K562 (cell line): ENCODE measurements around the gene PDE1C. TPM values are rescaled to one million over a fixed set of nuclear protein-coding genes. Genes with fewer than 3 reads are reported as not detected.

Source experiments
- ATAC-seq: fragments of 200-7000 bp; cut with Tn5 transposase; 3 replicates; pipeline ENCODE4 v1.9.1; 2020; ENCODE audit warnings: moderate library complexity
- BruUV-seq: library from RNA; stranded (reverse); fragments of 400-500 nt; replicated peaks from 2 replicates; lab custom pipeline; 2021; lab: Mats Ljungman, UMichigan
- CTCF ChIA-PET: fragments of 300-600 bp; formaldehyde crosslinking; extraction: SDS; loops from one replicate; lab custom pipeline; 2021; ENCODE audit warnings: low intra/inter-chr PET ratio; lab: Yijun Ruan, JAX
- POLR2A ChIA-PET: fragments of 300-600, 350-650 bp; sonication (Branson Sonifier 250); formaldehyde crosslinking; extraction: SDS; loops from one replicate; lab custom pipeline; 2021; ENCODE audit warnings: antibody characterized with exemption, inconsistent platforms; lab: Yijun Ruan, JAX
- DNase-seq, 4 experiments: peaks; one replicate each; pipeline versions ENCODE4 v3.0.0 to v3.0.0-alpha.2; 2011 to 2018; ENCODE audit warnings: low spot score in 3 of 4, mixed read lengths in 3 of 4; ENCODE audit errors: extremely low read depth in 1 of 4
- FAIRE-seq: peaks from 2 replicates; lab custom pipeline; 2011; peaks lifted over from hg19 to GRCh38; lab: Jason Lieb, UNC
- H2AFZ ChIP-seq: 2 replicates; pipeline ENCODE4 v1.6.0; 2011; ENCODE audit warnings: low read depth, low read length, control low read depth, inconsistent platforms
- H3K27ac ChIP-seq: fragments of 200-600 bp; 3 replicates; pipeline ENCODE4 v1.8.0; 2011; ENCODE audit warnings: low read depth, mild to moderate bottlenecking, control low read depth, inconsistent platforms, low read length, moderate library complexity, mixed read lengths; ENCODE audit errors: extremely low read depth
- H3K27me3 ChIP-seq, 2 experiments: fragments of 300-600 bp in 1 of 2; 2 replicates in 1 of 2; 3 replicates in 1 of 2; pipeline versions ENCODE4 v1.6.0 to v1.8.0; 2011; ENCODE audit warnings: inconsistent platforms in 2 of 2, low read length in 2 of 2, mild to moderate bottlenecking in 1 of 2, mixed read lengths in 1 of 2, moderate library complexity in 1 of 2; ENCODE audit not compliant: control insufficient read depth in 2 of 2, insufficient read depth in 2 of 2
- H3K36me3 ChIP-seq: fragments of 300-600 bp; 3 replicates; pipeline ENCODE4 v1.8.0; 2011; ENCODE audit warnings: mild to moderate bottlenecking, low read length, inconsistent platforms; ENCODE audit not compliant: control insufficient read depth, insufficient read depth
- H3K4me1 ChIP-seq, 2 experiments: fragments of 200-600 bp in 1 of 2; replicated peaks in 1 of 2; 2 replicates in 1 of 2; 3 replicates in 1 of 2; pipeline versions ENCODE4 v1.5.1 to v1.8.0; 2011; ENCODE audit warnings: inconsistent platforms in 2 of 2, low read length in 2 of 2, mild to moderate bottlenecking in 1 of 2, mixed read lengths in 1 of 2, moderate library complexity in 1 of 2; ENCODE audit not compliant: control insufficient read depth in 2 of 2, insufficient read depth in 2 of 2
- H3K4me2 ChIP-seq: 2 replicates; pipeline ENCODE4 v1.6.1; 2011; ENCODE audit warnings: low read length, control low read depth, inconsistent platforms, mixed read lengths; ENCODE audit not compliant: insufficient read depth
- H3K4me3 ChIP-seq: fragments of 200-600 bp; sonication (generic), shearing (Covaris generic); 2 replicates; pipeline ENCODE4 v1.5.1; 2016; ENCODE audit warnings: control low read depth, inconsistent platforms
- H3K79me2 ChIP-seq: fragments of 200-600 bp; 3 replicates; pipeline ENCODE4 v1.8.0; 2011; ENCODE audit warnings: low read length, inconsistent platforms; ENCODE audit not compliant: control insufficient read depth, insufficient read depth
- H3K9ac ChIP-seq, 2 experiments: 2 replicates each; pipeline versions ENCODE4 v1.6.0 to v1.6.1; 2011; ENCODE audit warnings: low read depth in 2 of 2, low read length in 2 of 2, control low read depth in 1 of 2, inconsistent platforms in 1 of 2, mild to moderate bottlenecking in 1 of 2, mixed read lengths in 1 of 2; ENCODE audit not compliant: insufficient read depth in 1 of 2
- H3K9me1 ChIP-seq: one replicate; pipeline ENCODE4 v1.6.0; 2011; ENCODE audit warnings: inconsistent platforms, mild to moderate bottlenecking, low read length, moderate library complexity; ENCODE audit not compliant: control insufficient read depth, insufficient read depth
- H3K9me3 ChIP-seq: replicated peaks from 2 replicates; pipeline ENCODE4 v1.5.1; 2011; ENCODE audit warnings: low read depth, low read length, inconsistent platforms; ENCODE audit not compliant: control insufficient read depth, insufficient read depth
- H4K20me1 ChIP-seq: replicated peaks from 2 replicates; pipeline ENCODE4 v1.6.1; 2011; ENCODE audit warnings: low read length, inconsistent platforms, mixed read lengths; ENCODE audit not compliant: control insufficient read depth, insufficient read depth
- ARNT ChIP-seq, 2 experiments: fragments of 450-650 bp; IDR thresholded peaks; 2 replicates each; pipeline ENCODE4 v1.6.1; 2016; ENCODE audit warnings: mild to moderate bottlenecking in 1 of 2
- CBX1 ChIP-seq: sonication (generic); IDR thresholded peaks from 2 replicates; pipeline ENCODE4 v1.6.1; 2016; ENCODE audit warnings: antibody characterized with exemption, low read depth, mild to moderate bottlenecking
- CHCHD3 ChIP-seq: fragments of 250-450 bp; sonication (Bioruptor Pico); IDR thresholded peaks from 2 replicates; pipeline ENCODE4 v2.1.2; 2022; ENCODE audit warnings: mild to moderate bottlenecking
- CREM ChIP-seq: IDR thresholded peaks from 2 replicates; pipeline ENCODE4 v1.6.1; 2014; ENCODE audit warnings: antibody characterized with exemption, low read depth
- FOXM1 ChIP-seq, 2 experiments: fragments of 450-650 bp in 1 of 2; sonication (generic) in 1 of 2; formaldehyde crosslinking in 1 of 2; IDR thresholded peaks; 2 replicates each; pipeline versions ENCODE4 v1.6.1 to v1.9.0; 2017 to 2022; ENCODE audit warnings: low read depth in 2 of 2, mild to moderate bottlenecking in 2 of 2, missing genetic modification reagents in 1 of 2, moderate library complexity in 1 of 2
- HMG20B ChIP-seq: fragments of 250-450 bp; sonication (Bioruptor Pico); IDR thresholded peaks from 2 replicates; pipeline ENCODE4 v1.5.0; 2021; ENCODE audit warnings: mild to moderate bottlenecking
- MBD1 ChIP-seq: fragments of 250-450 bp; sonication (Bioruptor Pico); IDR thresholded peaks from 2 replicates; pipeline ENCODE4 v1.8.0; 2022; ENCODE audit warnings: inconsistent platforms
- MED1 ChIP-seq: sonication (generic); formaldehyde crosslinking; IDR thresholded peaks from 2 replicates; pipeline ENCODE4 v1.8.1; 2023; ENCODE audit warnings: missing genetic modification reagents, borderline replicate concordance
- NBN ChIP-seq: fragments of 450-650 bp; IDR thresholded peaks from 2 replicates; pipeline ENCODE4 v1.6.1; 2016; ENCODE audit warnings: low read depth, mild to moderate bottlenecking
- PML ChIP-seq: IDR thresholded peaks from 2 replicates; pipeline ENCODE4 v1.6.1; 2012; ENCODE audit warnings: low read length, inconsistent platforms
- SIRT6 ChIP-seq: IDR thresholded peaks from one replicate; pipeline ENCODE4 v1.6.1; 2012; ENCODE audit warnings: low read depth, mild to moderate bottlenecking, control low read depth, inconsistent platforms, low read length, moderate library complexity
- TARDBP ChIP-seq: fragments of 450-650 bp; IDR thresholded peaks from 2 replicates; pipeline ENCODE4 v1.6.1; 2016
- ZNF551 ChIP-seq: fragments of 250-450 bp; sonication (Bioruptor Pico); IDR thresholded peaks from 2 replicates; pipeline ENCODE4 v1.5.0; 2021; ENCODE audit warnings: mild to moderate bottlenecking, moderate library complexity
- ZNF699 ChIP-seq: fragments of 250-450 bp; sonication (Bioruptor Pico); IDR thresholded peaks from 2 replicates; pipeline ENCODE4 v1.8.0; 2021; ENCODE audit warnings: mild to moderate bottlenecking, moderate library complexity; ENCODE audit not compliant: insufficient replicate concordance
- WGBS: fragments of 100-300 bp; shearing (Covaris generic); methylation state at CpG from one replicate; pipeline ENCODE4 v1.1.6; 2016; ENCODE audit warnings: low coverage, mixed read lengths; ENCODE audit not compliant: insufficient coverage; ENCODE audit errors: missing lambda C conversion rate; 5-methylcytosine and 5-hydroxymethylcytosine counted together
- in situ Hi-C: fragments of 300-500 bp; cut with MboI; formaldehyde crosslinking; loops from 4 replicates; pipeline ENCODE4 v1.15.0; 2018; ENCODE audit warnings: inconsistent platforms, mixed read lengths
- intact Hi-C: fragments of 100-400 bp; cut with micrococcal nuclease; formaldehyde crosslinking; loops from 2 replicates; pipeline ENCODE4 v1.14.2; 2022
- polyA plus RNA-seq, 8 experiments: library from polyadenylated mRNA; depleted of rRNA in 4 of 8; stranded (reverse) in 5 of 8; unstranded in 3 of 8; fragments of >200 nt; fragmentation: Nextera tagmentation in 2 of 8; fragmentation: Illumina TruSeq in 1 of 8; extraction: Ambion mirVana in 2 of 8; extraction: Trizol in 1 of 8; gene quantifications; 2 replicates each; pipeline versions ENCODE4 v1.2.1 to v1.2.3, GENCODE V29; 2011 to 2014; ENCODE audit warnings: inconsistent platforms in 1 of 8, missing spikeins in 1 of 8
- total RNA-seq, 7 experiments: library from RNA; depleted of rRNA in 6 of 7; stranded (reverse); fragments of >200 nt in 6 of 7; fragmentation: Illumina TruSeq in 2 of 7; extraction: Trizol in 2 of 7; gene quantifications; 2 replicates each; pipeline versions ENCODE4 v1.2.1 to v1.2.3, GENCODE V29; 2011 to 2021; ENCODE audit warnings: low replicate concordance in 1 of 7
- TF ChIP-seq, protein P1 (sequence below): sonication (generic); IDR thresholded peaks from 2 replicates; pipeline ENCODE4 v1.6.1; 2016
- TF ChIP-seq, protein P2 (sequence below): fragments of 450-650 bp; IDR thresholded peaks from 2 replicates; pipeline ENCODE4 v1.6.1; 2017; ENCODE audit warnings: mild to moderate bottlenecking, moderate library complexity

Gene PDE1C
- total and polyA plus RNA-seq, 9 of the 15 experiments (the other 6 are each of a cell fraction or from before 2014, with no cell fraction given): under 0.01 to 0.01 TPM; not detected in 7

- intact Hi-C loops: no loop called here
- FAIRE-seq (no peak), ATAC-seq (no peak), DNase-seq (no peak)
- H4K20me1 ChIP-seq: no peaks in the 10 kb centered on the region
- in situ Hi-C loops: no loop called here
- ChIA-PET POLR2A (no interaction called here), CTCF (no interaction called here)
- no peaks in the 10 kb centered on the region for H3K4me1 ChIP-seq
- H3K4me3 ChIP-seq: no peak overlapping the region
- whole genome bisulfite sequencing: 0% methylated on average over 6 of the region's 6 CpGs
- H3K27me3 ChIP-seq: no peaks in the 10 kb centered on the region; a peak in 1 of 5 replicates
- no TSS peak for BruUV-seq
- no peaks in the 10 kb centered on the region for H3K79me2 ChIP-seq
- no peak overlapping the region for H3K9ac ChIP-seq
- no peaks in the 10 kb centered on the region for H3K9me3 ChIP-seq
- H3K9me1 ChIP-seq: no peaks in the 10 kb centered on the region
- H2AFZ ChIP-seq: no peak overlapping the region
- H3K36me3 ChIP-seq: no peaks in the 10 kb centered on the region
- H3K4me2 ChIP-seq: no peak overlapping the region
- H3K27ac ChIP-seq: no peak overlapping the region
- no peak for TF ChIP-seq HMG20B
- TF ChIP-seq MBD1 (CRISPR knock-in tag): no peak
- TF ChIP-seq ARNT (IDR thresholded peaks at IDR 0.05): no peak
- no peak for TF ChIP-seq PML
- TF ChIP-seq, protein P1, sequence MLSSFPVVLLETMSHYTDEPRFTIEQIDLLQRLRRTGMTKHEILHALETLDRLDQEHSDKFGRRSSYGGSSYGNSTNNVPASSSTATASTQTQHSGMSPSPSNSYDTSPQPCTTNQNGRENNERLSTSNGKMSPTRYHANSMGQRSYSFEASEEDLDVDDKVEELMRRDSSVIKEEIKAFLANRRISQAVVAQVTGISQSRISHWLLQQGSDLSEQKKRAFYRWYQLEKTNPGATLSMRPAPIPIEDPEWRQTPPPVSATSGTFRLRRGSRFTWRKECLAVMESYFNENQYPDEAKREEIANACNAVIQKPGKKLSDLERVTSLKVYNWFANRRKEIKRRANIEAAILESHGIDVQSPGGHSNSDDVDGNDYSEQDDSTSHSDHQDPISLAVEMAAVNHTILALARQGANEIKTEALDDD: no peak
- no peak for TF ChIP-seq TARDBP
- no peak for TF ChIP-seq CREM
- TF ChIP-seq SIRT6: no peak
- no peak for TF ChIP-seq CBX1
- no peak for TF ChIP-seq ZNF699 (CRISPR knock-in tag)
- TF ChIP-seq, protein P2, sequence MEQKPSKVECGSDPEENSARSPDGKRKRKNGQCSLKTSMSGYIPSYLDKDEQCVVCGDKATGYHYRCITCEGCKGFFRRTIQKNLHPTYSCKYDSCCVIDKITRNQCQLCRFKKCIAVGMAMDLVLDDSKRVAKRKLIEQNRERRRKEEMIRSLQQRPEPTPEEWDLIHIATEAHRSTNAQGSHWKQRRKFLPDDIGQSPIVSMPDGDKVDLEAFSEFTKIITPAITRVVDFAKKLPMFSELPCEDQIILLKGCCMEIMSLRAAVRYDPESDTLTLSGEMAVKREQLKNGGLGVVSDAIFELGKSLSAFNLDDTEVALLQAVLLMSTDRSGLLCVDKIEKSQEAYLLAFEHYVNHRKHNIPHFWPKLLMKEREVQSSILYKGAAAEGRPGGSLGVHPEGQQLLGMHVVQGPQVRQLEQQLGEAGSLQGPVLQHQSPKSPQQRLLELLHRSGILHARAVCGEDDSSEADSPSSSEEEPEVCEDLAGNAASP: no peak
- no peak for TF ChIP-seq CHCHD3
- no peak for TF ChIP-seq MED1 (CRISPR knock-in tag)
- no peak for TF ChIP-seq FOXM1 (IDR thresholded peaks at IDR 0.05; ENCODE audit: low read depth)
- no peak for TF ChIP-seq FOXM1 (CRISPR knock-in tag; IDR thresholded peaks at IDR 0.05; ENCODE audit: low read depth)
- TF ChIP-seq ZNF551 (CRISPR knock-in tag): no peak
- TF ChIP-seq NBN: no peak
These were observed 10.8 kb downstream of the PDE1C start for GRCh38 chr7:32059289-32060011.
